Measurements from ENCODE around the gene DCUN1D1.

Gene DCUN1D1

GRCh38 chr3:182937293-182938051 lies 42.9 kb downstream of the DCUN1D1 start:
- DNase-seq (ENCODE audit: insufficient read length, low spot score), result no peak

DNA sequence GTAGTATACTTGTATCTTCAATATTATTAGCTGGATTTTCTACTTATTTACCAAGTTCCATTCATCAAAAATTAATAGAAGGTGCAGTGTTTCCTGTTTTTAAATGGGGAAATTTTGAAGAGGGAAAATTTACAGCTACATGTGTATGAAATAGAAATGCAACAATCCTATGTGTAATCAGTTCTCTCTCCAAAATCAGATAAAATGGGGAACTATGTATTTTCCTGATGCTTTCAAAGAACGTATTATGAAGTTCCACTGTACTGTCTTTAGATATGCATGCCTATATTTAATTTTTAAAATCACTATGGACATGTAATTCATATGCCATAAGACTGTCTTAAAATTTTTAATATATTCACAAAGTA lies 43.4 kb downstream of the DCUN1D1 start:
- DNase-seq (ENCODE audit: insufficient read length, low spot score) (no peak), FAIRE-seq (no peak)

More at GRCh38 chr3:182937293-182938051, 42.9 kb downstream of the DCUN1D1 start:
- no peak for FAIRE-seq

DNA sequence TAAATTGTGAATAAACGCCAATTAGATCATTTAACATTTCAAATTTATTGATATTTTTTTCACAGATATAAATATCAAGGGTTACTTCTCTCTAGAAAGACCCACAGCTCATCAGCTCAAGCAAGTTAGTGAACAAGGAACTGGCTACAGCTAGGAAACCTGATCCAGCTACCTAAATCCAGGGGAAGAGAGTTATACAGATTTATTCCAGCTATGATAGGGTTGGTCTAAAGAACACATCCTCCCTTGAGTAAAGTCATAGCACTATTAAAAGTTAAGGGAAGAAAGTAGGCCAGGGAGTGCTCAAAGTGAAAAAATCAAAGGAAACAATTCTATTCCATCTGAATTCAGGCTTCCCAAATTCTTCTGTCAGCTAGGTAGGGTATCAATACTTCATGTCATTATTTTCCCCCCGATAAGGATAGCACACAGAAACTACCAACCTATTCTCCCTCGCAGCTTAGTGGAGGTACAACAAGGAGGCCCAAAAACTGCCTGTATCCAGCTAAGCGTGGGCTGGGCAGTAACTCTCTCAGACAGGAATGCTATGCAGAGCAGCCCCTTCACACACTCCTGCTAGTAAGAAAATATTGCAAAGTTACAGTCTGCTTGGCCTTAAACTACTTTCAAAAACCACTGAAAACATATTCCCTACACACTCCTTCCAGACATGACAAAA lies 44.0 kb downstream of the DCUN1D1 start:
- FAIRE-seq, result no peak

GRCh38 chr3:182935803-182936202 lies 44.5 kb downstream of the DCUN1D1 start:
- DNase-seq (ENCODE audit: insufficient read length, low spot score) (no peak), FAIRE-seq (no peak)

More for the DNA sequence above, 44.0 kb downstream of the DCUN1D1 start:
- DNase-seq (ENCODE audit: insufficient read length, low spot score), result no peak

- FAIRE-seq (no peak), DNase-seq (ENCODE audit: insufficient read length, low spot score) (no peak)
These were observed 54.4 kb downstream of the DCUN1D1 start for GRCh38 chr3:182925944-182926337.

DNA sequence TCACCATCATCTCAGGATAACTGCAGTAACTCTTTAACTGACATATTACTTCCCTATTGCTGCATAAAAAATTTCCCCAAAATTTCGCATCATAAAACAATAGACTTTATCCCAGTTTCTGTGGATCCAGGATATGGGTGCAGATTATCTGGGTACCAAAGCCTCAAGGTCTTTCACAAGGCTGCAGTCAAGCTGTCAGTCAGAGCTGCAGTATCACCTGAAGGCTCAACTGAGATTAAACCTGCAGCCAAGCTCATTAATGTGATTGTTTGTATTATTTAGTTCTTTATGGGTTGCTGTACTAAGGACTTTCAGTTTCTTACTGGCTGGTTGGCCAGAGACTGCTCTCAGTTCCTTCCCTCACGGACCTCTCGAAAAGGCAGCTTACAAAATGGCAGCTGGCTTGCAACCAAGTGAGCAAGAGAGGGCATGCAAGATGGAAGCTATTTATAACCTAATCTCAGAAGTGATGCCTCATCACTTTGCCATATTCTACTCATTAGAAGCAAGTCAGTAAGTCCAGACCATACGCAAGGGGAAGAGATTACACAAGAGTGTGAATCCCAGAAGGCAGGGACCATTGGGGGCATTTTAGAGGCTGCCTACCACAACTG lies 54.9 kb downstream of the DCUN1D1 start:
- no peak for FAIRE-seq
- DNase-seq (ENCODE audit: insufficient read length, low spot score), result no peak

GRCh38 chr3:182921665-182922355 lies 58.5 kb downstream of the DCUN1D1 start:
- no peak for FAIRE-seq
- no peak for DNase-seq (ENCODE audit: insufficient read length, low spot score)

GRCh38 chr3:182920515-182921084 lies 59.7 kb downstream of the DCUN1D1 start:
- FAIRE-seq (no peak), DNase-seq (ENCODE audit: insufficient read length, low spot score) (no peak)

GRCh38 chr3:182919866-182920357 lies 60.4 kb downstream of the DCUN1D1 start:
- no peak for FAIRE-seq

DNA sequence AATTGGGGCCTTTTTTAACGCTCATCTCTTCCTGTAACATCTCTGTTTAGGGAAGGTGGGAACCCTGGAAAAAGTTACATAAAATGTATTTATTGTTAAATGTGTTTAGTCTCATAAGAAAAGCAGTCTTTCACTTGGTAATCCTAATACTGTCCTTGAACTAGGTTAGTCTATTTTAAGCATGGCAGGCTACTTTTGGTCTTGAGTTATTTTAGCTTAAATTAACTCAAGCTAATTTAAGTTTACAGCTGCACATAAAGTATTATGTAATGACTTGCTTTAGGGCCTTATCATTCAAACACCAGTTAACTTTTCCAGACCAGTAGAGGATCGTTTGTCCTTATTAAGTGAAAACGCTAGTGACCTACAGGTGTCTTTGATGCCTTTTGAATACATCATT lies 63.2 kb downstream of the DCUN1D1 start:
- FAIRE-seq (no peak), DNase-seq (ENCODE audit: insufficient read length, low spot score) (no peak)

More at GRCh38 chr3:182919866-182920357, 60.4 kb downstream of the DCUN1D1 start:
- DNase-seq (ENCODE audit: insufficient read length, low spot score), result no peak

- FAIRE-seq, result no peak
- DNase-seq (ENCODE audit: insufficient read length, low spot score), result no peak
These were observed 66.0 kb downstream of the DCUN1D1 start for GRCh38 chr3:182914341-182914740.

- no peak for FAIRE-seq
- DNase-seq (ENCODE audit: insufficient read length, low spot score), result no peak
These were observed 66.4 kb downstream of the DCUN1D1 start for GRCh38 chr3:182913889-182914288.

- FAIRE-seq, result no peak
These were observed 67.9 kb downstream of the DCUN1D1 start for GRCh38 chr3:182912474-182912873.

DNA sequence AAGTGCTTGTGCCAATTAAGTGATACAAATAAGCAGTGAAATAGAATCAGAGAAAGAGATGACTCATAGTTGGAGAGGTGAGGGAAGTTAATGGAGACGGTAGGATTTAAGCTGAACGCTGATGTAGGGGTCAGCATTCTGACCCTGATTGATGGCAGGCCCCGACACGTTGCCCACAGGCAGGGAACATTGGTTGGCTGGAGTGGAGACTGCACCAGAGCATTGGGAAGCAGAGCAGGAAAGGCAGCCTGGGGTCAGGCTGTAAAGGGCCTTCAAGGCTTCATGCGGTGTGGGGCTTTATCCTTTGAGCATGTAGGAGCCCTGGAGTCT lies 68.6 kb downstream of the DCUN1D1 start:
- no peak for FAIRE-seq
- DNase-seq (ENCODE audit: insufficient read length, low spot score), result no peak

More at GRCh38 chr3:182912474-182912873, 67.9 kb downstream of the DCUN1D1 start:
- DNase-seq (ENCODE audit: insufficient read length, low spot score), result no peak

GRCh38 chr3:182910936-182911781 lies 69.2 kb downstream of the DCUN1D1 start:
- FAIRE-seq (peak; percentile 16), DNase-seq (ENCODE audit: insufficient read length, low spot score) (no peak)

- FAIRE-seq (no peak), DNase-seq (ENCODE audit: insufficient read length, low spot score) (peak; percentile 20)
These were observed 70.9 kb downstream of the DCUN1D1 start for GRCh38 chr3:182909318-182910040.

GRCh38 chr3:182908471-182908870 lies 71.9 kb downstream of the DCUN1D1 start:
- DNase-seq (ENCODE audit: insufficient read length, low spot score), result no peak
- FAIRE-seq, result no peak

DNA sequence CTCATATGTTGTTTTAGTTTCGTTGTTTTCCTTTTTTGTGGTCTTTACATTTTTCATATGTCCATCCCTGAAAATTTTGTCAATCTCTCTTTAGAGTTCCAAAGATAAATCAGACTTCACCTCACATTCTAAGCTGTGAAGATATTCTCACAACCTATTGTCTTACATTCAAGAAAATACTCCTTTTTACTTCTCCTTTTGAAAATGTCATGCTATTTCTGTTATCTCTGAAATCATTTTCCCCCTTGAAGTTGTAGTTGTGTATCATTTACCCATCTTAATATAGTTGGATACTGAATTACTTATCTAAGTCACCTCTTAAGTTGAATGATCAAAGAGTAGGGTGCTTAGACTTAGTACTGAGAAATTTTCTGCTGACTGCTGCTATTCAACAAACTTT lies 74.3 kb downstream of the DCUN1D1 start:
- DNase-seq (ENCODE audit: insufficient read length, low spot score) (no peak), FAIRE-seq (no peak)

- no peak for FAIRE-seq
- DNase-seq (ENCODE audit: insufficient read length, low spot score), result no peak
These were observed 74.7 kb downstream of the DCUN1D1 start for GRCh38 chr3:182905623-182906022.
